Measurements from ENCODE around the gene FADS6. TPM values are rescaled to one million over a fixed set of nuclear protein-coding genes. Genes with fewer than 3 reads are reported as not detected.

Gene FADS6
- total RNA-seq, 1 donor = not detected

DNA sequence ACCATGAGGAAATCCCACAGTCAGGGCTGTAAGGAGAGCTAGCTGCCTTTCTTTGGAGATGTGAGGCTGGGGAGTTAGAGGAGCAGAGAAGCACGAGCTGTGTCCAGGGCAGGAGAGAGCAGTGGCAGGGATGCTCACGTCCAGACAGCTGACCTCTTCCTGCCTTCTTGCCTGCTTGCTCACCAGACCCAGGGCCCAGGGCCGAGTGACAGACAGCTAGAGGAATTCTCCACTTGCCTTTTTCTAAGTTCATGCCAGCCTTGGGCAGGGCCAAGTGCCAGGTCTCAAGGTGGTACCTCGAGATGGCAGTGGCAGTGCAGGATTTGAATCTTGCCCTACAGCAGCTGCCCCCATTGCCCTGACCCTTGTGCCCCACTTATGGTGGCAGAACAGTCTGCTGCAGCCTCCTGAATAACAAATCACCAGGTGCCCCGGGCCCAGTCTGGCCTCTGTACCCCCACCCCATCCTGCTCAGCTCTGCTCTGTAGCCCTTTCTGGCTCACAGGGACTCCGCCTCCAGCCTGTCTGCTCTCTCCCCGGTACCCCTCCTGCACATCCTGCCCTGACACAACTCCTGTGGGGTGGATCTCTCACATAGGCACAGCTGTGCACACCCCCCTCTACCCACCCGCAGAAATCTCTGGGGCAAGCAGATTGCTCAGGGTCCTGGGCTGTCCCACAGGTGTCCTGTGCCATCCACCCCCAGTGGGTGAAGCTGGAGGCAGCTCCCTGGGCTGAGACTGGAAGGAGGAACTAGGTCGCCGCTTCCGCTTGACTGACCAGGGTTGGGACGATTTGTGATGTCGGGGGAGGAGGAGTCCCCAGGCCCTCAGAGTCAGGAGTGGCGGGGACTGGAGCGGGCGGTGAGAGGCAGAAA, 59.7 kb downstream of the FADS6 start:
- TF ChIP-seq CTCF (IDR thresholded peaks at IDR 0.05; ENCODE audit: insufficient read depth, low read length) = no peak
- no peak overlapping the region for H3K4me3 ChIP-seq (ENCODE audit: low read depth, low read length)
- DNase-seq (ENCODE audit: low read depth) = no peak

DNA sequence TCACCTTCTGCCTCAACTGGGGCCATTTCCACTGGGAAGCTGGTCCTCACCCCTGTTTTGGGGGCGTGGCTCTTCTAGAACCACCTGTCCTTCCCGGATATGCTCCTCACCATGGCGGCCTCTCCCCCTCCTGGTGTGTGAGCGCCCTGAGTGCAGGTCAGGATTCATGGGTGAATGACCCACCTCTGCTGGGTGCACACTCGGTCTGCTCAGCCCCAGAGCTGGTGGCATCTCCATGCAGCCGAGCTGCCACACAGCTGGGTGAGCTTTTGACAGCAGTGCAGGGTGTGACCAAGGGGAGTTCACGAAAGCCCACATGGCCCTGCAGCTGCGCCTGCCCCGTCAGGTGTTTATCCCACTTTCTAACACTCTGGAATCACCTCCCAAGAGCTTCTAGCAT, 61.0 kb downstream of the FADS6 start:
- no peak overlapping the region for H3K4me3 ChIP-seq (ENCODE audit: low read depth, low read length)
- no peak for TF ChIP-seq CTCF (IDR thresholded peaks at IDR 0.05; ENCODE audit: insufficient read depth, low read length)
- no peak for DNase-seq (ENCODE audit: low read depth)

- H3K4me3 ChIP-seq (ENCODE audit: low read depth, low read length) = no peak overlapping the region
- no peak for DNase-seq (ENCODE audit: low read depth)
- TF ChIP-seq CTCF (IDR thresholded peaks at IDR 0.05; ENCODE audit: insufficient read depth, low read length) = no peak
Observed at GRCh38 chr17:74831444-74832146, 61.8 kb downstream of the FADS6 start.

DNA sequence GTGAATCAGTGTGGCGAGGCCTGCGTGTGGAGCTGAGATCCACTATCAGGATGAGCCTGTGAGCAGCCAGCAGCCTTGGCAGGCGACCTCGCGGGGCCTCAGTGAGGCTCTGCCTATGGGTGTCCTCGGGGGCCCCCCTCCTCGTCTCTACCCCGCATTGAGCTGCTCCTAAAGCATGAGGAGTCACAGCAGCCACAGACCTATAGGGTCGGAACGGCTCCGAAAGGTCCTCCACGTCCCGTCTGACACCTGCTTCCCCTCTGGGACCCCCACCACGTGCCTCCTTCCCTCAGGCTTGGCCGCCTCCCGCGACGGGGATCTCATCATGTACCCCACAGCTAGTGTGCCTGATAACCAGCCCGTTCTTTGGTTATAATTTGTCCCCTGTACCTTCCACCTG, 62.6 kb downstream of the FADS6 start:
- H3K4me3 ChIP-seq (ENCODE audit: low read depth, low read length) = no peak overlapping the region
- no peak for DNase-seq (ENCODE audit: low read depth)
- TF ChIP-seq CTCF (IDR thresholded peaks at IDR 0.05; ENCODE audit: insufficient read depth, low read length) = no peak

- DNase-seq (ENCODE audit: low read depth) = no peak
- no peak overlapping the region for H3K4me3 ChIP-seq (ENCODE audit: low read depth, low read length)
- no peak for TF ChIP-seq CTCF (IDR thresholded peaks at IDR 0.05; ENCODE audit: insufficient read depth, low read length)
Observed at GRCh38 chr17:74827800-74828199, 65.6 kb downstream of the FADS6 start.

Other genes starting within 250 kb of the FADS6 start
- gene CD300LF, start 180.7 kb downstream of the FADS6 start, total RNA-seq (ENCODE audit: low replicate concordance) = not detected in 2 replicates
- 0.09 TPM in 1 of 2 replicates, not detected in the other for gene RAB37, start 156.4 kb downstream of the FADS6 start, total RNA-seq (ENCODE audit: low replicate concordance)
- 11.0 and 11.7 TPM in 2 replicates for gene NHERF1, start 145.0 kb downstream of the FADS6 start, total RNA-seq (ENCODE audit: low replicate concordance)
- gene NAT9, start 117.3 kb downstream of the FADS6 start, total RNA-seq (ENCODE audit: low replicate concordance) = 20.2 and 26.5 TPM in 2 replicates
- under 0.01 TPM in 1 of 2 replicates, not detected in the other for gene GRIN2C, start 33.7 kb downstream of the FADS6 start, total RNA-seq (ENCODE audit: low replicate concordance)
- 14.7 and 113 TPM in 2 replicates for gene FDXR, start 20.6 kb downstream of the FADS6 start, total RNA-seq (ENCODE audit: low replicate concordance)
- 0.49 TPM in 1 of 2 replicates, not detected in the other for gene USH1G, start 29.6 kb upstream of the FADS6 start, total RNA-seq (ENCODE audit: low replicate concordance)
- not detected in 2 replicates for gene OTOP2, start 30.6 kb upstream of the FADS6 start, total RNA-seq (ENCODE audit: low replicate concordance)
- not detected in 2 replicates for gene OTOP3, start 42.3 kb upstream of the FADS6 start, total RNA-seq (ENCODE audit: low replicate concordance)
- 0.33 and 0.90 TPM in 2 replicates for gene HID1, start 79.1 kb upstream of the FADS6 start, total RNA-seq (ENCODE audit: low replicate concordance)
- 11.8 and 15.3 TPM in 2 replicates for gene CDR2L, start 94.0 kb upstream of the FADS6 start, total RNA-seq (ENCODE audit: low replicate concordance)
- 26.2 and 31.4 TPM in 2 replicates for gene MRPL58, start 119.0 kb upstream of the FADS6 start, total RNA-seq (ENCODE audit: low replicate concordance)
- gene ATP5PD, start 153.3 kb upstream of the FADS6 start, total RNA-seq (ENCODE audit: low replicate concordance) = 513 and 829 TPM in 2 replicates
- 20.2 and 34.2 TPM in 2 replicates for gene KCTD2, start 153.6 kb upstream of the FADS6 start, total RNA-seq (ENCODE audit: low replicate concordance)
- 2.8 and 4.4 TPM in 2 replicates for gene SLC16A5, start 194.3 kb upstream of the FADS6 start, total RNA-seq (ENCODE audit: low replicate concordance)
- gene ARMC7, start 216.3 kb upstream of the FADS6 start, total RNA-seq (ENCODE audit: low replicate concordance) = 3.4 and 3.9 TPM in 2 replicates
- gene NT5C, start 238.1 kb upstream of the FADS6 start, total RNA-seq (ENCODE audit: low replicate concordance) = 39.8 and 45.2 TPM in 2 replicates

Data from fibroblast of the aortic adventitia (primary cell).